GM18861 (cell line): ENCODE results near the gene C9orf43.

ENCODE experiments used
- ATAC-seq: cut with Tn5 transposase; IDR thresholded peaks from one replicate; pipeline ENCODE4 v1.9.1; 2021; ENCODE audit not compliant: unreplicated experiment

The C9orf43 gene

DNA sequence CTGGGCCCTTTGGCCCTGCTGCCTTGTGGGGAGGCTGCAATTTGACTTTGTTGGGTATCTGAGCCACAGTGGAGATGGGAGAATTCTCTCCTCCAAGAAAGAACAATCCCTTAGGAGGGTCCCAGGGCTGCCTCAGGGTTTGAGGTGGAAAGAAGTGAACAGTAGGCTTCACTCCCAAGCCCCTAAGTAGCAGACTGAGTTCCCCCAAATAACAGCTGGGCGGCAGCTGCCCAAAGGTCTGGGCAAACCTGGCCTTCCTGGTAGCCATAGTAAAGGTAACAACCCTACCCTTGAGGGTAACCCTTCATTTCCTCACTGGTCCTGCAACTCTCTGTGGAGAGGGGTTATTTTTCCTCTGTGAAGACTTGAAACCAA, 53.7 kb downstream of the C9orf43 start:
- no peak for ATAC-seq

DNA sequence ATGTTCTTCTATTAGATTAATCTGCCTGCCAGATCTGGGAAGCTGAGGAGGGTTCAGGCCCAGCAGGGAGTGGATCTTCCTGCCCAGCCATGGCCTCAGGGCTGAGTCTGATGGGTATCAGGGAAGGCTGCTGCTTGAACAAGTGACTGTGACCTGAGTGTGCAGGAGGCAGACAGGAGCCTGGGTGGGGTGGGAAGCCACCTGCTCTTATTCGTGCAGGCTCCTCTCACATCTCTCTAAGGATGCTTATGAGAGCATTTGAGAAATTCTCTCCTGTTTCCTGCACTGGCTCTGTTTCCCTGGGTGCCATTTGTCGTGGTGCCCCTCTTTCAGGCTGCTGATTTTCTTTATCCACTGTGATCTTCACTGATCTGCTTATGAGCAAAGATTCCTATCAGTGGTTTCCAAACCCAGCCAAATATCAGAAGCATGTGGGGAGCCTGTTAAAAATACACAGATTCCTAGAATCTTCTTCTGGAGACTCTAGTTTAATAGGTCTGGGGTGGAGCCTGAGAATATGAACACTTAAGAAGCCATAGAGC, 55.1 kb downstream of the C9orf43 start:
- ATAC-seq, result no peak

DNA sequence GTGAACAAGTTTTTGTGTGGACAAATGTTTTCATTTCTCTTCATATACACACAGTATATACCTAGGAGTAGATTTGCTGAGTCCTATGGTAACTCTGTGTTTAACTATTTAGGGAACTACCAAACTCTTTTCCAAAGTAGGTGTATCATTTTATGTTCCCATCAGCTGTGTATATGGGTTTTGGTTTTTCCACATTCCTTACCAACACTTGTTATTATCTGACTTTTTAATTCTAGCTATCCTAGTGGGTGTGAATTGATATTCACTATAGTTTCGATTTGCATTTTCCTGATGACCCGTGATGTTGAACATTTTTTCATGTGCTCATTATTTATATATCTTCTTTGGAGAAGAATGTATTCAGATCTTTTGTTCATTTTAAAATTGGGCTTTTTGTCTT, 56.6 kb downstream of the C9orf43 start:
- ATAC-seq, result no peak

DNA sequence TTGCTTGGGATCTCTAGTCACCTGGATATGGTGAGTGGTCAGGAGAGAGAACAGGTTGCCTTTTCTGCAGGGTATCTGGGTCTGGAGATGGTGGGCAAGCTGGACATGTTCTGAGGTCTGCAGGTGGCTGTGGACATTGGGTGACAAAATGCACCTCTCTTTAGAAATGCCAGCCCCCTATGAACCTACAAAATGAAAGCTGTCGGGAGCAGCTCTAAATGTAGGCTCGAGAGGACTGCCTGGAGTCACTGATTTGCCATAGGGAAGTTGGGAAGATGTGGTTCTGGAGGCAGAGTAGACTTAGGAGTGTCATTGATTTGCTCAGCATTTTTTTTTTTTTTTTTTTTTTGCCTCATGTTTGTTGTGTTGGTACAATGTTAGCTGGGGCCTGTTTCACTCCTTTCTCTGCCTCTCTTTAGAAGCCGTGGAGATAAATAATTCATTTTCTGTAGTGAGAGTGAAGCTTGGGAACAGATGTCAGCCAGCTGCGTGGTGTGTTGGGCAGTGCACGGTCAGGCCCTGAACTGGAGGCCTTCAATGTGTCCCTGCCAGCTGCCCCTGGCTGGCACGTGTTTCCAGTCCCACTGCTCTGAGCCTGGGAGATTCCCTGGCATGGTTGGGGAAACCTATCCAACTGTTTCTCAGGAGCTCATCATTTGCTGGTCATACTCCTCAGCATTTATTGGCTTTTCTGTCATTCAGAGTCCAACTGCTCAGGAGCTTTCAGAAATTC, 58.3 kb downstream of the C9orf43 start:
- no peak for ATAC-seq

DNA sequence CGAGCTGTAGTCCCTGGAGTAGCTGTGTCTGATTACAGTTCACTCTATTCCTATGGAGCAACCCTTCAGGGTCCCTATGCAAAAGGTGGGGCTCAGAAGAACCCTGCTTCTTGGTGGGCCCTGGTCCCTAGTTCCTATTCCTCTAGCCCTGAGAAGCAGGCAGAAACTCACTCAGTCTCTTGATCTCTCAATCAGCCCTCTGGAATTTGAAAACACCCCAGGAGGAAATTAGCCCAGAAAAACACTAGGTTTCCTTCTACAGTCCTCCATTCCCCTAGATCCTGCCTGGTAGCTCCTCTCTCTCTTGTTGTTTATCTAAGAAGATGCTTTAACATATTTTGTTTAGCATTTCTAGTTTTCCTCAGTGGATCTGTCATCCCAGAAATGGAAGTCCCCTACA, 60.6 kb downstream of the C9orf43 start:
- no peak for ATAC-seq

DNA sequence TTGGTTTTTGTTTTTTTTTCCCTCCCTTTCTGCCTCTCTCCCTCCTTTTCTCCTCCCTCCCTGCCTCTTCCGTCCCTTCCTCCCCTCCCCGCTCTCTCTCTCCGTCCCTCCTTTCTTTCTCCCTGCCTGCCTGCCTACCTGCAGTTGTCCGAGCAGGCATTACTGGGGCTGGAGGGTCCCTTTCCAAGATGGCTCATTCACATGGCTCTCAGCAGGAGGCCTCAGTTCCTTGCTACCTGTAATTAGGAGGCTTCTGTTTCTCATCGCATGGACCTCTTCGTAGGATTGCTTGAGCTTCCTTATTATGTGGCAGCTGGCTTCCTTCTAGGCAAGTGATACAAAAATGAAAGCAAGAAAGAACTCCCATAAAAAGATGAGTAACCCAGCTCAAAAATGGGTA, 61.0 kb downstream of the C9orf43 start:
- no peak for ATAC-seq

DNA sequence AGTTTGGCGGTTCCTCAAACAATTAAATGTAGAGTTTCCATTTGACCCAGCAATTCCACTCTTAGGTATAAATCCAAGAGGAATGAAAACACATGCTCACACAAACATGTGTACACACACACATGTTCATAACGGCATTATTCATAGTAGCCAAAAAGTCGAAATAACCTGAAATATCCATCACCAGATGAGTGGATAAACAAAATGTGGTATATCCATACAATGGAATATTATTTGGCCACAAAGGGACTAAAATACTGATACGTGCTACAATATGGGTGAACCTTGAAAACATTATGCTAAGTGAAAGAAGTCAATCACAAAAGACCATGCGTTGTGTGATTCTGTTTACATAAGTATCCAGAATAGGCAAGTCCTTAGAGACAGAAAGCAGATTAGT, 61.7 kb downstream of the C9orf43 start:
- no peak for ATAC-seq

DNA sequence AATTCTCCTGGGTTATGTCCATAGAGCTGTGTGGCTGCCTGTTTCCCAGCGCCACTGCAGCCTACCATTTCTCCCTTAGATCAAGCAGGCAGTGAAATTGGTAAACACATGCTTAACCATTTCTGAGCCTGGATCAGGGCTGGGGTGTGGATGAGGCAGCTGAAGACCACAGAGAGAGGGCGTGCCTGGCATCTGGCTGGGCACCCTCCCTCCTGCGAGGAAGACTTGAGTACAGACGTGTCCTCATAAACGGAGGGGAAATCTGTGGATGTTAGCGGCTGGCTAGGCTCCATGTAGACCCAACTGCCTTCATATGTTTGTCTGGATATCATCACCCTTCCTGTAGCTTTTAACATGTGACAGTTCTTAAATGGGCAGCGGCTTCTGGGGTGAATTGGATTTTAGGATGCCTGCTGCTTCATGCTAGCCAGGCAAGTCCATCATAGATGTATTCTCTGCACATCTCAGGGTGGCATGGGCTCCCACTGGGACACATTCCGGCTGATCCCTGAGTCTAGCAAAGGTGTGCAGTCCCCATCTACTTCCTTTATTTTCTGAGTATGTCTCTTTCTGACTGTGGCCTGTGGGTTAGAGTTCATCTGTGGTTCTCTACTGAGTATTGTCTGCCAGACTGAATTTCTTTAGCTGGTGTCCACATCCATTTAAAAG, 63.9 kb downstream of the C9orf43 start:
- ATAC-seq, result no peak

DNA sequence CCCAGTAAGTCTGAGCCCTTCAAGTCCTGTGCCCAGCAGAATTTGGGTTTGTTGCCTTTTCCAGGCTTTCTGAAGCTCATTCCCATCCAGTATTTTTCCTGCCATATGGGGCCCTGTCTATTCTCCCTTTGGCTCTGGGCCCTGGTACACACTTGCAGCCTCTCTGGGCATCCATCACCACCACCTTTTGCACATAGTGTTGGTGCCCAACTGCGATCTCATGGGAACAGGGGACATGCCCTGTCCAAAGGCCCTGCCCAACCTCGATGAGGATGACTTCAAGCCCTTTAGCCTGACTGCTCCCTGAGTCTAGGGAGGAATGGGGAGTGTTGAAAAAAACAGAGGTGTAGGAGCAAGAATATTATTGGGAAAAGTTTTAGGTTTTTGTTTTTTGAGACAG, 64.5 kb downstream of the C9orf43 start:
- no peak for ATAC-seq

DNA sequence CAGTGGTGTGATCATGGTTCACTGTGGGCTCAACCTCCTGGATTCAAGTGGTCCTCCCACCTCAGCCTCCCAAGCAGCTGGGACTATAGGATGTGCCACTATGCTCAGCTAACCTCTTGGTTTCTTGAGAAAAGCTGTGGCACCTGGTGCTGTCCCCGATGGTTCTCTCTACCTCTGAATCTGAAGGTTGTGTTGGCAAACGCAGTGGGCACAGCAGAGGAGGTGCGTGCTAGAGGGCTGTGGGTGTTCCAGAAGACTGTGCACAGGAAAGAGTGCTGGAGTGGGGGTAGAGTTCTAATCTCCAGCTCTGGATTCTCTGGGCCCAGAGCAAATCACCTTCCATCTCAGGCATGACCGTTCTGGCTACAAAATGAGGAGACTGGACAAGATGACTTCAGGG, 65.4 kb downstream of the C9orf43 start:
- ATAC-seq, result no peak

DNA sequence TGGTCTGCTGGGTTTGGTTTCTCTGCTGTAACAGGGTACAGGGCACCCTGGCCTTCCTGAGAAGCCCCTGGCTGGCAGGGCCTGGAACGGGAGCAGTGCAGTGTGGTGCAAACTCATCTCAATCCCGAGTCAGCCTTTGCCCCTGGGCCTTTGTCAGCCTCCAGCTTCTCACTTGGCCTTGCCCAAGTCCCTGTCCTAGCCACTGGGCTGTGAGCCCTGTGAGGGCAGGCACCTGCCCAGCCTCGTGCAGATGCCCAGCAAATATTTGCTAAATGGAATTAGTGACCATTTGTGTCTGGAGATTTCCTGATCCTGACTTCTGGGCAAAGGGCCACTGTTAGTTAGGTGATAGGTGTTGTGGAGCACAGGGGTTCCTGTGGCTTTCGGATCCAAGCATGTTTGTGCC, 66.0 kb downstream of the C9orf43 start:
- no peak for ATAC-seq

DNA sequence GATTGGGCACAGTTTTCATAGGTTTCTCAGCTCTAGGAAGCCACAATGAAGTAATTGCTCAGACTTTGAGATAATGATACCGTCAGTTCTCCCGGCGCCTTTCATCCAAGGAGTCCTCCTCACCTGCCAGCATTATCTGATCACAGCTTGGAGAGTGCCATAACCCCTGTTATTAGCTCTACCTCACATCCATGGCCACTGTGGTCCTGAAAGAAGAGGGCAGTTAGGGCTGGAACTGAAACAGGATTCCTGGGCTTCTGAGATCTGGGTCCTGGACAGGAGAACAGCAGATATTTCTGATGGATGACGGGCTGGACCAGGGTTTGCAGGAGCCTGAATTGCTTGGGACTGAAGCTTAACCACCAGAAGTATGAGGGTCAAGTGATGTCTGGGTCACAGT, 66.5 kb downstream of the C9orf43 start:
- ATAC-seq, result no peak

DNA sequence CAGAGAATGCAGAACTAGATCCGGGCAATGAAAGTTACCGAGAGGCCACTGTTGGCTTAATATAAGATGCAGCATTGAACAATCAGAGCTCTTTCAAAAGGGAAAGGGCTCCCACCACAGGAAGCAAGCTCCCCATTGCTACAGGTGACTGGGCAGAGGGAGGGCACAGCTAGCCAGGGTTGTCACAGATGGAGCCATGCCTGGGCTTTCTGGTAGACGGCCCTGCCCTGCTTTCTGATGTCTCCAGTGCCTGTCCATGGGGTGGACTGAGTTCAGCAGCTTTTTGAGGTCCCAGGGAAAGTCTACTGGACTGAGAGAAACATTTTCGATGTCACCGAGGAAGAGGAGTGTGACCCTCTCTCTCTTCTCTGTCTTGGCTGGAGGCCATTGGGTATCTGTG, 67.1 kb downstream of the C9orf43 start:
- ATAC-seq, result no peak

DNA sequence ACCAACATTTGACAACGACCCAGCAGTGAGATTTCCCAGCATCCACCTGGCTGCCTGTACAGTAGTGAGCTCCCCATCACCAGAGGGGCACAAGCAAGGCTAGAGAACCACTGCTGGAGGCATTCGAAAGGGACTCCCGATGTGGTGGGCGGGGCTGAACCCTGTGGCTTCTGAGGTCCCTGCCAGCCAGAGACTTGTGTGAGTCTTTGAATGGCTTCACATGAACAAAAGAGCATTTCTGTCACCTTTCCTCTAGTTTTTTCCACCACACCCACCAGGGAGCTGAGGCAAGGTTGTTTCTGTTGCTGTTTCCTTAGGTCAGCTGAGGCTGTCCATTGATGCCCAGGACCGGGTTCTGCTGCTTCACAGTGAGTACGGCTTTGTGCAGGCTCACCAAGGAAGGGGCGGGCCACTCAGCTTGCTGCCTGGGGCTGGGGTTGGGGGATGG, 68.7 kb downstream of the C9orf43 start:
- ATAC-seq, result no peak
